A549 (cell line): ENCODE results near the gene BNC2. TPM values are rescaled to one million over a fixed set of nuclear protein-coding genes. Genes with fewer than 3 reads are reported as not detected.

Source experiments
- ATAC-seq, 2 experiments: fragments of 200-7000 bp in 1 of 2; fragments of >200 bp in 1 of 2; cut with Nextera tagmentation in 1 of 2; cut with Tn5 transposase in 1 of 2; 3 replicates each; pipeline versions ENCODE4 v1.8.0 to v1.9.1; 2018 to 2020; ENCODE audit warnings: mild to moderate bottlenecking in 1 of 2, moderate library complexity in 1 of 2
- CTCF ChIA-PET: fragments of 300-600 bp; sonication (Branson Sonifier 250); formaldehyde crosslinking; extraction: SDS; loops from one replicate; lab custom pipeline; 2021; ENCODE audit warnings: antibody characterized with exemption, inconsistent platforms; lab: Yijun Ruan, JAX
- POLR2A ChIA-PET: fragments of 350-600 bp; formaldehyde crosslinking; extraction: SDS; loops from one replicate; lab custom pipeline; 2021; ENCODE audit warnings: antibody characterized with exemption, inconsistent platforms; lab: Yijun Ruan, JAX
- DNase-seq, 2 experiments: peaks; one replicate each; pipeline versions ENCODE4 v3.0.0 to v3.0.0-alpha.2; 2011 to 2016; ENCODE audit warnings: low read depth in 1 of 2, low spot score in 1 of 2
- FAIRE-seq: peaks from 2 replicates; lab custom pipeline; 2011; peaks lifted over from hg19 to GRCh38; lab: Jason Lieb, UNC
- H3K27ac ChIP-seq, 2 experiments: fragments of >200 bp; sonication (Bioruptor Twin); formaldehyde crosslinking; 3 replicates each; pipeline ENCODE4 v1.5.1; 2016 to 2017
- H3K4me1 ChIP-seq: fragments of >200 bp; sonication (Bioruptor Twin); formaldehyde crosslinking; 3 replicates; pipeline ENCODE4 v1.6.1; 2016
- H3K4me2 ChIP-seq: fragments of >200 bp; sonication (Bioruptor Twin); formaldehyde crosslinking; 3 replicates; pipeline ENCODE4 v1.6.1; 2016
- H3K4me3 ChIP-seq: fragments of >200 bp; sonication (Bioruptor Twin); formaldehyde crosslinking; 3 replicates; pipeline ENCODE4 v1.5.1; 2016
- H3K9me3 ChIP-seq: fragments of >200 bp; sonication (Bioruptor Twin); formaldehyde crosslinking; 3 replicates; pipeline ENCODE4 v1.6.1; 2016
- ATOH8 ChIP-seq: fragments of 250-450 bp; sonication (Bioruptor Pico); IDR thresholded peaks from 2 replicates; pipeline ENCODE4 v1.5.0; 2020; ENCODE audit warnings: low read depth, mild to moderate bottlenecking, moderate library complexity
- CBX2 ChIP-seq: fragments of 200-600 bp; sonication (generic); IDR thresholded peaks from 2 replicates; pipeline ENCODE4 v1.6.1; 2016; ENCODE audit warnings: low read depth, mild to moderate bottlenecking, borderline replicate concordance
- CHD2 ChIP-seq: fragments of 150-350 bp; IDR thresholded peaks from 2 replicates; pipeline ENCODE4 v1.6.1; 2014; ENCODE audit warnings: low read length; ENCODE audit not compliant: partially characterized antibody
- CHD4 ChIP-seq: fragments of 200-600 bp; sonication (generic); IDR thresholded peaks from 2 replicates; pipeline ENCODE4 v1.6.1; 2016; ENCODE audit warnings: antibody characterized with exemption, mild to moderate bottlenecking, borderline replicate concordance
- EHF ChIP-seq: fragments of 250-450 bp; sonication (Bioruptor Pico); IDR thresholded peaks from 2 replicates; pipeline ENCODE4 v1.5.0; 2020; ENCODE audit warnings: mild to moderate bottlenecking
- EHMT2 ChIP-seq: fragments of 200-600 bp; sonication (generic); IDR thresholded peaks from 2 replicates; pipeline ENCODE4 v1.6.1; 2016; ENCODE audit warnings: antibody characterized with exemption, low read depth, mild to moderate bottlenecking, moderate library complexity
- FOSB ChIP-seq: fragments of 250-450 bp; sonication (Bioruptor Pico); IDR thresholded peaks from 2 replicates; pipeline ENCODE4 v1.5.0; 2020; ENCODE audit warnings: mild to moderate bottlenecking, moderate library complexity
- GATA3 ChIP-seq: IDR thresholded peaks from 2 replicates; pipeline ENCODE4 v1.6.1; 2012; ENCODE audit warnings: borderline replicate concordance
- JUNB ChIP-seq: fragments of >200 bp; sonication (Bioruptor Twin); formaldehyde crosslinking; IDR thresholded peaks from 2 replicates; pipeline ENCODE4 v1.6.1; 2016
- KDM5A ChIP-seq: fragments of 200-600 bp; sonication (generic); IDR thresholded peaks from 2 replicates; pipeline ENCODE4 v1.6.1; 2016; ENCODE audit warnings: antibody characterized with exemption, mild to moderate bottlenecking
- MAFK ChIP-seq: fragments of 450-650 bp; IDR thresholded peaks from 2 replicates; pipeline ENCODE4 v1.6.1; 2014; ENCODE audit not compliant: partially characterized antibody
- MAZ ChIP-seq: fragments of 150-350 bp; IDR thresholded peaks from 2 replicates; pipeline ENCODE4 v1.6.1; 2014; ENCODE audit warnings: antibody characterized with exemption, low read depth, low read length, borderline replicate concordance
- NFE2L2 ChIP-seq: fragments of 150-350 bp; conservative IDR thresholded peaks from 2 replicates; pipeline ENCODE4 v1.6.1; 2014; ENCODE audit warnings: low read length
- NPAS2 ChIP-seq: fragments of 250-450 bp; sonication (Bioruptor Pico); IDR thresholded peaks from 2 replicates; pipeline ENCODE4 v1.8.0; 2022; ENCODE audit warnings: mild to moderate bottlenecking, moderate library complexity, borderline replicate concordance
- POLR2A ChIP-seq: IDR thresholded peaks from 2 replicates; pipeline ENCODE4 v1.6.1; 2012; ENCODE audit warnings: mild to moderate bottlenecking, low read length
- RAD21 ChIP-seq, 2 experiments: fragments of >200 bp in 1 of 2; sonication (Bioruptor Twin) in 1 of 2; formaldehyde crosslinking in 1 of 2; IDR thresholded peaks in 1 of 2; conservative IDR thresholded peaks in 1 of 2; 2 replicates in 1 of 2; 3 replicates in 1 of 2; pipeline ENCODE4 v1.6.1; 2012 to 2018; ENCODE audit warnings: inconsistent platforms in 1 of 2
- RCOR1 ChIP-seq: fragments of 150-350 bp; IDR thresholded peaks from 2 replicates; pipeline ENCODE4 v1.6.1; 2014; ENCODE audit warnings: antibody characterized with exemption, low read length, low read depth
- RNF2 ChIP-seq: fragments of 200-600 bp; sonication (generic); IDR thresholded peaks from 2 replicates; pipeline ENCODE4 v1.6.1; 2016; ENCODE audit warnings: low read depth, mild to moderate bottlenecking, antibody characterized with exemption, moderate library complexity, borderline replicate concordance
- ZFP36 ChIP-seq: fragments of 450-650 bp; IDR thresholded peaks from 2 replicates; pipeline ENCODE4 v1.6.1; 2014; ENCODE audit warnings: borderline replicate concordance; ENCODE audit not compliant: partially characterized antibody
- ZSCAN20 ChIP-seq: fragments of 250-450 bp; sonication (Bioruptor Pico); IDR thresholded peaks from 2 replicates; pipeline ENCODE4 v1.8.0; 2022; ENCODE audit warnings: mild to moderate bottlenecking, moderate library complexity
- WGBS: methylation state at CpG from one replicate; pipeline ENCODE4 v1.1.6; 2017; ENCODE audit errors: missing lambda C conversion rate; 5-methylcytosine and 5-hydroxymethylcytosine counted together
- polyA plus RNA-seq, 4 experiments: library from polyadenylated mRNA; depleted of rRNA in 3 of 4; stranded (reverse); fragments of >200 nt; fragmentation: RNase III in 1 of 4; extraction: RNeasy Plus Mini Kit Qiagen cat#74134 plus additional on column Dnase treatment in 1 of 4; gene quantifications; 2 replicates in 3 of 4; 3 replicates in 1 of 4; pipeline ENCODE4 v1.2.3, GENCODE V29; 2011 to 2017

Gene BNC2
- polyA plus RNA-seq, 2 of the 4 experiments (the other 2 are of a cell fraction), result 6.2 to 7.5 TPM

GRCh38 chr9:16729651-16730050 lies 140.8 kb downstream of the BNC2 start:
- H3K4me2 ChIP-seq, result no peak overlapping the region
- H3K4me3 ChIP-seq, result no peak overlapping the region
- POLR2A ChIA-PET, result no interaction called here
- FAIRE-seq (no peak), DNase-seq (no peak), ATAC-seq (no peak)
- peaks cover 35% of the 10 kb centered on the region for H3K4me1 ChIP-seq
- no peak for TF ChIP-seq ATOH8
- no peak for TF ChIP-seq ZFP36
- no peak for TF ChIP-seq NFE2L2
- TF ChIP-seq ZSCAN20 (CRISPR knock-in tag), result no peak
- no peak for TF ChIP-seq CBX2
- no peak for TF ChIP-seq MAFK
- TF ChIP-seq EHMT2, result no peak
- TF ChIP-seq FOSB (CRISPR knock-in tag), result no peak
- no peak for TF ChIP-seq GATA3
- TF ChIP-seq RCOR1, result no peak
- no peak for TF ChIP-seq POLR2A
- TF ChIP-seq JUNB, result no peak
- TF ChIP-seq CHD4, result no peak
- no peak for TF ChIP-seq RNF2
- no peak for TF ChIP-seq RAD21 (conservative IDR thresholded peaks at IDR 0.05 in 1 of 2, IDR thresholded peaks at IDR 0.05 in 1 of 2)
- no peak for TF ChIP-seq MAZ
- WGBS, result 70% methylated on average over 4 of the region's 4 CpGs
- no peaks in the 10 kb centered on the region for H3K9me3 ChIP-seq
- peak overlapping the region in 1 of 2 experiments; percentile 19; a peak in 3 of 6 replicates for H3K27ac ChIP-seq
- CTCF ChIA-PET, result interaction anchor here (1.8 to 2.1 kb wide), 2 partner anchors 11 to 12 kb away, joined by 4 to 5 read pairs; no protein-coding TSS in a partner anchor

- TF ChIP-seq FOSB (CRISPR knock-in tag), result no peak
- ChIA-PET POLR2A (interaction anchor here (1.1 to 1.7 kb wide), 2 partner anchors 25 to 525 kb away, joined by 4 to 6 read pairs; no protein-coding TSS in a partner anchor), CTCF (interaction anchor here (1.4 to 2.1 kb wide), 3 partner anchors 9 to 153 kb away, joined by 3 to 5 read pairs (median 4); no protein-coding TSS in a partner anchor)
- 92% methylated on average over 3 of the region's 3 CpGs for WGBS
- Histone ChIP-seq H3K9me3 (no peaks in the 10 kb centered on the region), H3K4me2 (peak overlapping the region; percentile 95), H3K27ac (peak overlapping the region; percentile 82 to 90; a peak in 5 of 6 replicates), H3K4me3 (peak overlapping the region; percentile 52), H3K4me1 (peaks cover 46% of the 10 kb centered on the region)
- FAIRE-seq (no peak), ATAC-seq (peak in 1 of 2 experiments; percentile 36; a peak in 3 of 6 replicates), DNase-seq (no peak)
Measured at GRCh38 chr9:16728137-16728508, 142.3 kb downstream of the BNC2 start.

- WGBS, result 30% methylated on average over 7 of the region's 7 CpGs
Measured at GRCh38 chr9:16727452-16728136, 142.9 kb downstream of the BNC2 start.

More at GRCh38 chr9:16727452-16728136, 142.9 kb downstream of the BNC2 start:
- no peak for FAIRE-seq
- H3K27ac ChIP-seq, result peak overlapping the region; percentile 82 to 90
- TF ChIP-seq EHF (CRISPR knock-in tag), result no peak
- no peak for TF ChIP-seq KDM5A
- TF ChIP-seq NPAS2, result no peak
- TF ChIP-seq CHD2, result no peak
- TF ChIP-seq, all 56 proteins: peak for 0
- ChIA-PET POLR2A (interaction anchor here (1.1 to 1.7 kb wide), 2 partner anchors 25 to 524 kb away, joined by 4 to 6 read pairs; no protein-coding TSS in a partner anchor), CTCF (interaction anchor here (1.4 to 2.1 kb wide), 3 partner anchors 9 to 152 kb away, joined by 3 to 5 read pairs (median 4); no protein-coding TSS in a partner anchor)
- Histone ChIP-seq H3K4me3 (peak overlapping the region; percentile 52), H3K4me1 (peaks cover 46% of the 10 kb centered on the region), H3K4me2 (peak overlapping the region; percentile 95), H3K9me3 (no peaks in the 10 kb centered on the region)
- ATAC-seq (peak; percentile 15 to 32; a peak in 4 of 6 replicates), DNase-seq (no peak)
